HepG2 (cell line): ENCODE measurements around the gene ERLEC1. TPM values are rescaled to one million over a fixed set of nuclear protein-coding genes. Genes with fewer than 3 reads are reported as not detected.
"Not testable (repeated sequence)": the region's sequence is repeated elsewhere in the genome, so short reads cannot be mapped to it uniquely, and the experiment has no call there.

Experiments
- ATAC-seq: fragments of 200-7000 bp; cut with Tn5 transposase; 3 replicates; pipeline ENCODE4 v1.9.1; 2020; ENCODE audit warnings: mild to moderate bottlenecking, moderate library complexity
- BruUV-seq: library from RNA; stranded (reverse); fragments of 400-500 nt; replicated peaks from 2 replicates; lab custom pipeline; 2021; lab: Mats Ljungman, UMichigan
- CTCF ChIA-PET: fragments of 300-600 bp; formaldehyde crosslinking; extraction: SDS; loops from one replicate; lab custom pipeline; 2021; ENCODE audit warnings: low total read pairs, inconsistent platforms, low intra/inter-chr PET ratio; lab: Yijun Ruan, JAX
- POLR2A ChIA-PET: fragments of 350-600 bp; sonication (Branson Sonifier 250); formaldehyde crosslinking; loops from one replicate; lab custom pipeline; 2020; ENCODE audit warnings: antibody characterized with exemption, inconsistent platforms; lab: Yijun Ruan, JAX
- DNase-seq: peaks from one replicate; pipeline ENCODE4 v3.0.0-alpha.2; 2015; ENCODE audit warnings: low spot score
- FAIRE-seq: peaks from 3 replicates; lab custom pipeline; 2011; peaks lifted over from hg19 to GRCh38; lab: Jason Lieb, UNC
- H2AFZ ChIP-seq: one replicate; pipeline ENCODE4 v1.6.1; 2011; ENCODE audit warnings: low read length, inconsistent platforms
- H3K27ac ChIP-seq: fragments of 300-600 bp; 3 replicates; pipeline ENCODE4 v1.8.0; 2011; ENCODE audit warnings: mixed run types, mild to moderate bottlenecking, mixed read lengths, low read length, inconsistent platforms; ENCODE audit not compliant: insufficient read depth; ENCODE audit errors: extremely low read length
- H3K27me3 ChIP-seq, 2 experiments: fragments of 200-600 bp in 1 of 2; 2 replicates in 1 of 2; 3 replicates in 1 of 2; pipeline versions ENCODE4 v1.6.0 to v1.8.0; 2011; ENCODE audit warnings: low read length in 2 of 2, mild to moderate bottlenecking in 2 of 2, moderate library complexity in 2 of 2, inconsistent platforms in 1 of 2; ENCODE audit not compliant: insufficient read depth in 2 of 2, control insufficient read depth in 1 of 2
- H3K36me3 ChIP-seq, 2 experiments: fragments of 200-600 bp in 1 of 2; replicated peaks in 1 of 2; 2 replicates in 1 of 2; 3 replicates in 1 of 2; pipeline versions ENCODE4 v1.5.1 to v1.8.0; 2011; ENCODE audit warnings: low read length in 2 of 2, inconsistent platforms in 1 of 2; ENCODE audit not compliant: insufficient read depth in 2 of 2, control insufficient read depth in 1 of 2
- H3K4me1 ChIP-seq: 2 replicates; pipeline ENCODE4 v1.5.1; 2012; ENCODE audit warnings: low read length, inconsistent platforms; ENCODE audit not compliant: insufficient read depth
- H3K4me2 ChIP-seq: 2 replicates; pipeline ENCODE4 v1.6.0; 2011; ENCODE audit warnings: low read depth, low read length, inconsistent platforms
- H3K4me3 ChIP-seq, 3 experiments: fragments of 200-600 bp in 1 of 3; sonication (generic), shearing (Covaris generic) in 1 of 3; replicated peaks in 1 of 3; 2 replicates each; pipeline ENCODE4 v1.5.1; 2011 to 2016; ENCODE audit warnings: low read length in 3 of 3, inconsistent platforms in 2 of 3, low read depth in 2 of 3, mild to moderate bottlenecking in 2 of 3, control low read depth in 1 of 3, mixed read lengths in 1 of 3; ENCODE audit not compliant: insufficient read depth in 1 of 3
- H3K79me2 ChIP-seq: one replicate; pipeline ENCODE4 v1.6.1; 2011; ENCODE audit warnings: low read length, inconsistent platforms; ENCODE audit not compliant: insufficient read depth
- H3K9ac ChIP-seq: 2 replicates; pipeline ENCODE4 v1.6.0; 2011; ENCODE audit warnings: mild to moderate bottlenecking, low read depth, low read length, inconsistent platforms; ENCODE audit not compliant: insufficient read depth
- H3K9me3 ChIP-seq: 2 replicates; pipeline ENCODE4 v1.5.1; 2012; ENCODE audit warnings: mild to moderate bottlenecking, low read length
- H4K20me1 ChIP-seq: 2 replicates; pipeline ENCODE4 v1.6.0; 2011; ENCODE audit warnings: inconsistent platforms, mild to moderate bottlenecking, low read length, moderate library complexity; ENCODE audit not compliant: insufficient read depth
- HMG20B ChIP-seq: conservative IDR thresholded peaks from 2 replicates; pipeline ENCODE4 v1.6.1; 2016; ENCODE audit warnings: missing genetic modification reagents, missing compliant biosample characterization
- HNRNPK ChIP-seq: fragments of 200-400 bp; formaldehyde crosslinking; IDR thresholded peaks from 2 replicates; pipeline ENCODE4 v1.6.1; 2018; ENCODE audit warnings: low read length, low read depth, moderate library complexity, mild to moderate bottlenecking; ENCODE audit not compliant: poor library complexity, severe bottlenecking
- PCBP1 ChIP-seq: fragments of 200-400 bp; formaldehyde crosslinking; IDR thresholded peaks from 2 replicates; pipeline ENCODE4 v1.6.1; 2017; ENCODE audit warnings: mild to moderate bottlenecking, low read depth, low read length, borderline replicate concordance
- PCBP2 ChIP-seq: fragments of 200-400 bp; formaldehyde crosslinking; optimal IDR thresholded peaks from 2 replicates; pipeline ENCODE3; 2018; ENCODE audit warnings: low read length, low read depth; ENCODE audit not compliant: poor library complexity, severe bottlenecking
- ZNF121 ChIP-seq: sonication (generic); formaldehyde crosslinking; IDR thresholded peaks from 2 replicates; pipeline ENCODE4 v1.5.0; 2020; ENCODE audit warnings: mild to moderate bottlenecking, missing genetic modification reagents
- WGBS: methylation state at CpG from one replicate; pipeline ENCODE4 v1.1.6; 2017; ENCODE audit warnings: low lambda C conversion rate; 5-methylcytosine and 5-hydroxymethylcytosine counted together
- in situ Hi-C: cut with HindIII; loops from 2 replicates; pipeline ENCODE4 v1.10.0; 2017; ENCODE audit warnings: low pct_unique_long_range_greater_than_20kb; ENCODE audit not compliant: extremely low pct_ligation_motif_present
- intact Hi-C: fragments of 100-400 bp; cut with micrococcal nuclease; formaldehyde crosslinking; loops from one replicate; pipeline ENCODE4 v1.10.0; 2022; ENCODE audit not compliant: unreplicated experiment
- polyA plus RNA-seq, 8 experiments: library from polyadenylated mRNA; depleted of rRNA in 3 of 8; stranded (reverse) in 7 of 8; unstranded in 1 of 8; fragments of >200 nt; fragmentation: Illumina TruSeq in 4 of 8; extraction: Trizol in 4 of 8; gene quantifications; 2 replicates each; pipeline versions ENCODE4 v1.2.1 to v1.2.3, GENCODE V29; 2011 to 2016; ENCODE audit warnings: low read depth in 4 of 8, missing spikeins in 1 of 8, mixed read lengths in 1 of 8; ENCODE audit not compliant: insufficient read depth in 1 of 8
- total RNA-seq, 5 experiments: library from RNA; depleted of rRNA; stranded (reverse); fragments of >200 nt; fragmentation: Illumina TruSeq; extraction: Trizol; gene quantifications; 2 replicates each; pipeline ENCODE4 v1.2.3, GENCODE V29; 2016; ENCODE audit warnings: low read depth in 1 of 5

The ERLEC1 gene
- total and polyA plus RNA-seq, 2 of the 13 experiments (the other 11 are each of a cell fraction or from before 2014, with no cell fraction given) = 87.3 to 88.4 TPM

DNA sequence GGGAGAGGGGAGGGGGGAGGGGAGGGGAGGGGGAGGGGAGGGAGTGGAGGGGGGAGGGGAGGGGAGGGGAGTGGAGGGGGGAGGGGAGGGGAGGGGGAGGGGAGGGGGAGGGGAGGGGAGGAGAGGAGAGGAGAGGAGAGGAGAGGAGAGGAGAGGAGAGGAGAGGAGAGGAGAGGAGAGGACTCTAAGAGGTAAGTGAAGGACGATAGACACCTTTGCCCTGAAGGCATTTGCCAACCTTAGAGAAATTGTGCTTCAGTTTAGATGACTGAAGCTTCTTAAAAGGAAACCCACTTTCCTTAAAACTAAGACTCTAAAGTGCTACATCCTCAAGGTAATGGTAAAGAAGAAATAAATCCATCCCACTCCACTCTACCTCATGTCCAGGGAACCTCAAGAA, 53.7 kb downstream of the ERLEC1 start:
- Histone ChIP-seq H3K27ac (no peak overlapping the region), H4K20me1 (no peaks in the 10 kb centered on the region), H3K4me2 (no peak overlapping the region), H3K9ac (no peak overlapping the region), H2AFZ (no peak overlapping the region), H3K79me2 (no peaks in the 10 kb centered on the region), H3K9me3 (no peaks in the 10 kb centered on the region), H3K4me1 (peaks cover 5% of the 10 kb centered on the region; the same call in 1 of the 2 replicates), H3K36me3 (no peaks in the 10 kb centered on the region), H3K27me3 (no peaks in the 10 kb centered on the region), H3K4me3 (no peak overlapping the region)
- ATAC-seq (no peak), DNase-seq (no peak), FAIRE-seq (no peak)
- no TSS peak for BruUV-seq
- in situ Hi-C loops (no loop called here), intact Hi-C loops (no loop called here)
- ChIA-PET POLR2A (no interaction called here), CTCF (no interaction called here)
- TF ChIP-seq HMG20B = no peak
- peak; percentile 99 for TF ChIP-seq HNRNPK
- TF ChIP-seq PCBP1 = peak; percentile 99
- TF ChIP-seq PCBP2 = peak; percentile 94
- WGBS = 90% methylated on average over 1 of the region's 1 CpG

DNA sequence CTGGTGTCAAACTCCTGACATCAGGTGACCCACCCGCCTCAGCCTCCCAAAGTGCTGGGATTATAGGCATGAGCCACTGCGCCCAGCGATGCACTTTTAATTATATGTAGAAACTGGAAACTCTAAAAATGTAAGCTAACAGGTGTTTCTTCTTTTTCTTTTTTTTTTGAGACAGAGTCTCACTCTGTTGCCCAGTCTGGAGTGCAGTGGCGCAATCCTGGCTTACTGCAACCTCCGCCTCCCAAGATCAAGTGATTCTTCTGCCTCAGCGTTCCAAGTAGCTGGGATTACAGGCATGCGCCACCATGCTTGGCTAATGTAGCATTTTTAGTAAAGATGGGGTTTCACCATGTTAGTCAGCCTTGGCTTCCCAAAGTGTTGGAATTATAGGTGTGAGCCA, 54.8 kb downstream of the ERLEC1 start:
- POLR2A ChIA-PET, FAIRE-seq, CTCF ChIA-PET: not testable (repeated sequence)

More for the DNA sequence above, 54.8 kb downstream of the ERLEC1 start:
- DNase-seq, H3K79me2 ChIP-seq, H3K9me3 ChIP-seq, H2AFZ ChIP-seq, H3K27ac ChIP-seq, H4K20me1 ChIP-seq, H3K36me3 ChIP-seq, H3K4me3 ChIP-seq, H3K4me2 ChIP-seq, H3K27me3 ChIP-seq, BruUV-seq, ATAC-seq, H3K9ac ChIP-seq, H3K4me1 ChIP-seq, in situ Hi-C loops, intact Hi-C loops: not testable (repeated sequence)
- 87% methylated on average over 7 of the region's 7 CpGs for WGBS
- peak; percentile 78 for TF ChIP-seq ZNF121 (CRISPR knock-in tag)
